Activated T-cell treated with anti-CD3 and anti-CD28 coated beads for 48 hours (primary cell): ENCODE measurements around the gene DTNBP1.

Experiments
- DNase-seq: peaks from one replicate; pipeline ENCODE4 v3.0.0-alpha.2; 2020; ENCODE audit warnings: low read depth

The DTNBP1 gene

DNA sequence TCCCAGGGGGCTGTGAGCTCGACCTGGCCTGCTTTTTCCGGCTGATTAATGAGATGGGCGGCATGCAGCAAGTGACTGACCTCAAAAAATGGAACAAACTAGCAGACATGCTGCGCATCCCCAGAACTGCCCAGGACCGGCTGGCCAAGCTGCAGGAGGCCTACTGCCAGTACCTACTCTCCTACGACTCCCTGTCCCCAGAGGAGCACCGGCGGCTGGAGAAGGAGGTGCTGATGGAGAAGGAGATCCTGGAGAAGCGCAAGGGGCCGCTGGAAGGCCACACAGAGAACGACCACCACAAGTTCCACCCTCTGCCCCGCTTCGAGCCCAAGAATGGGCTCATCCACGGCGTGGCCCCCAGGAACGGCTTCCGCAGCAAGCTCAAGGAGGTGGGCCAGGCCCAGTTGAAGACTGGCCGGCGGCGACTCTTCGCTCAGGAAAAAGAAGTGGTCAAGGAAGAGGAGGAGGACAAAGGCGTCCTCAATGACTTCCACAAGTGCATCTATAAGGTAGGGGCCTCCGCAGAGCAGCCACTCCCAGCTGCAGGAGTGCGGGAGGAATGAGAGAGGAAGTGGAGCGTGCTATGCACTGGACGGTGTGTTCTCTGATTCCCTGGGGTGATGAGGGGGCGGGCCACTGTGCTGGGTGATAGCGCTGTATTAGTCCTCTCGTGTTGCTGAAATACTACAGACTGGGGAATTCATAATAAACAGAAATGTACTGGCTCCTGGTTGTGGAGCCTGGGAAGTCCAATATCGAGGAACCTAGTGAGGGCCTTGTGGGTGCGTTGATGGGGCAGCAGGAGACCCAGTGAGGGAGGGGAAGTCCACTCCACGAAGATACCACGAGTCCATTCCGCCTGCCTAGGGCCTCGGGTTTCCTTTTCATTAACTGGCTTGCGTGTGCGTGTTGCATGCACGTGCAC lies 161.7 kb downstream of the DTNBP1 start:
- no peak for DNase-seq

DNA sequence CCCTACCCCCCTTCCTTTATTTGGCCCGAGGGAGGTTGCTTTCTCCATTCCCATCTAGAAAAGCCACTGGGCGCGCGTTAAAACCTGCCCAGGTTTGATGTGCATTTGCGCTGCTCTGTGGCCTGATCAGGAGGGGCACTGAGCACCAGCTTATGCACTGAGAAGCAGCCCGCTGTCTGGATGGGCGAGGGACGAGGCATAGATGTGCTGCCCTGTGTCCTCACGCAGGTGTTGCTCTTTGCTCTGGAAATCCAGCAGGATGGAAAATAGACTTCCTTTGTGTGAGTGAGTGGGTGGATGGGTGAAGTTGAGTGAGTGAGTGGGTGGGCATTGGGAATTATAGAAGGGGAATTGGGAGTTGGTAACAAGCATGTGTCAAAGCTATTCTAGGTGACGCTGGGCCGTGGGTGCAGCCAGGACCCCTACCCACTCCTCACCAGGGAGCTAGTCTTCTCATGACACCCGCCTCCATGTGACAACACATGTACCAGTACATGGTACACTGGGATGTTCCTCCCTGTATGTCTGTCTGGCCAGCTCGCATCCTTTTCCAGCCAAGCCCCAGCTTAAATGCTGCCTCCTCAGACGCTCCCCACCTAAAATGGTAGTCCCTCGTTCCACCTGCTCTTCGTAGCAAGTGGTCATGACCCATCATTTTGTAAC lies 162.6 kb downstream of the DTNBP1 start:
- DNase-seq = no peak

DNA sequence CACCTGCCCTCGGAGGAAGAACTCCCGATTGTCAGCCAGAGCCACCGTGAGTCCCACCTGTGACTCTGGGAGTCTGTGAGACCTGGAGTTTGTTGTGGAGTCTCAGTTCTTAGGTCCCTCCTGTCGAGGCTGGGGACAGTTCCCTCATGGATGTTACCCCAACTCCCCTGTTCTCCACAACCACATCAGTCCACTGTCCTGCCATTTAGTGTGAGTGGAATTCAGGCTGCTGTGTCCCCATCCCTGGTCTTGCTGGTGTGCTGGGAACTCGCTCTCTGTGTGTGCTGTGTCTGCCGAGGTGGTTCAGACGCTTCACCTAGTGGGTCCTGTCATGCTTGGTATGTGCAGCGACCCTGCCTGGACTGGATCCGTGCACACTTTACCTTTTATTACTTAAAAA lies 163.2 kb downstream of the DTNBP1 start:
- no peak for DNase-seq

DNA sequence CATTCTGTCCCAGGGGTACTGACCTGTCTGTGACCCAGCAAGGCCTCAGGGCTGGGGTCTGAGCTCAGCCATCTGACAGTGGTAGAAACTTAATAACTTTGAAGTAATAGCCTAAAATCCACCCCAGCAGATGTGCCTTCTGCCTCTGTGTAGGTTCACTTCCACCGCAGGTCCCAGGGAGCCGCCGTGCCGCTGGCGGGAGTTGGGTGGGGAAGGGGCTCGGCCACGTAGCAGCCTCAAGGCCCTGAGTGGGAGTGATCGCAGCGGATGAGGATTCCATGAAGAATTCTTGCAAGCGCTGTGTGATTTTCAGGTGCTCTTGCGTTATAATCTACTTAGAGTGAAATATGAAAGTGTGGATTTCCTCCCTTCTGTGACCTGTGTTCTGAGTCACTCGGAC lies 163.7 kb downstream of the DTNBP1 start:
- DNase-seq = no peak

DNA sequence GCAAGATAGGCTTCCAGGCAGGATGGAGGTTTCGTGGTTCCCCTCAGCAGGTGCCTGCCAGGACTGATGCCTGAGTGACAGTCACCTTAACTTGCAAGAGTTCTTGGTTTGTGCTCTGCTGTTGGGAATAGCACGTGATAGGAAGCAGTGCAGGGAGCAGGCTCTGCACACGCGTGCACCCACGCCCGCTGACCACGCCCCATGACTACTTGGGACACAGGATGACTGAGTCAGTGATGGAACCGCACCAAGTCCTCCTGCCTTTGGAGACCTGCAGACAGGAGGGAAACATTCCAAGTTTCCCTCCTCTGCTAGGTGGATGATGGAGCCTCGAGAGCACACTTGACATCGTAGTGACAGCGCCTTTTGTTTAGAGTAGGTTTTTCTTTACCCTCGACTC lies 164.2 kb downstream of the DTNBP1 start:
- no peak for DNase-seq

DNA sequence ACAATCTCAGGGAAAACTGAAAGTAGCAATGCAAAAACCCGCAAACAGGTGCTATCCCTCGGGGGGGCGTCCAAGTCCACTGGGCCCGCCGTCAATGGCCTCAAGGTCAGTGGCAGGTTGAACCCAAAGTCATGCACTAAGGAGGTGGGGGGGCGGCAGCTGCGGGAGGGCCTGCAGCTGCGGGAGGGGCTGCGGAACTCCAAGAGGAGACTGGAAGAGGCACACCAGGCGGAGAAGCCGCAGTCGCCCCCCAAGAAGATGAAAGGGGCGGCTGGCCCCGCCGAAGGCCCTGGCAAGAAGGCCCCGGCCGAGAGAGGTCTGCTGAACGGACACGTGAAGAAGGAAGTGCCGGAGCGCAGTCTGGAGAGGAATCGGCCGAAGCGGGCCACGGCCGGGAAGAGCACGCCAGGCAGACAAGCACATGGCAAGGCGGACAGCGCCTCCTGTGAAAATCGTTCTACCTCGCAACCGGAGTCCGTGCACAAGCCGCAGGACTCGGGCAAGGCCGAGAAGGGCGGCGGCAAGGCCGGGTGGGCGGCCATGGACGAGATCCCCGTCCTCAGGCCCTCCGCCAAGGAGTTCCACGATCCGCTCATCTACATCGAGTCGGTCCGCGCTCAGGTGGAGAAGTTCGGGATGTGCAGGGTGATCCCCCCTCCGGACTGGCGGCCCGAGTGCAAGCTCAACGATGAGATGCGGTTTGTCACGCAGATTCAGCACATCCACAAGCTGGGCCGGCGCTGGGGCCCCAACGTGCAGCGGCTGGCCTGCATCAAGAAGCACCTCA lies 166.3 kb downstream of the DTNBP1 start:
- DNase-seq = no peak

DNA sequence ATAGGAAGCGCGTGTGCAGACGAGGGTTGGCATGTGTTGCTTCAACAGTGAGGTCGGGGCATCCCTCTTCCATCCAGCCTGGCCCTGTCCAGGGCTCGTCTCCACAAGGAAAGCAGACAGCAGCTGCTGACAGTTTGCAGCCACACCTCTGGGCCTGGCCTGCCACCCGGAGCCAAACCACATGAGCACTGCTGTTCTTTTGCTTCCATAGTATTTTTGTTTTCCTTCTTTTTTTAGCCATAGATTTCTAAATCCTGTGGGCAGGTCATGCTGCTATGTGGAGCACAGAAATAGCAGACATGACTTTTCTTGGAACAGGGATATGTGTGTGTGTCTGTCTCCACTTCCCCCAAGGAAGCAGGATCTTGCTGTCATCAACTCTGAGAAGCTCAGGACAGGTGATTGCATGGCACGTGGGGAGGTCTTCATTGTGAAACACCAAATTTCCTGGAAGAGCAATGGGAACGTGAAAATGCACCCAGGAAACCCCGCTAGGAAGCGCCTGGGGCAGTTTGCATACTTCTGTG lies 167.4 kb downstream of the DTNBP1 start:
- no peak for DNase-seq

DNA sequence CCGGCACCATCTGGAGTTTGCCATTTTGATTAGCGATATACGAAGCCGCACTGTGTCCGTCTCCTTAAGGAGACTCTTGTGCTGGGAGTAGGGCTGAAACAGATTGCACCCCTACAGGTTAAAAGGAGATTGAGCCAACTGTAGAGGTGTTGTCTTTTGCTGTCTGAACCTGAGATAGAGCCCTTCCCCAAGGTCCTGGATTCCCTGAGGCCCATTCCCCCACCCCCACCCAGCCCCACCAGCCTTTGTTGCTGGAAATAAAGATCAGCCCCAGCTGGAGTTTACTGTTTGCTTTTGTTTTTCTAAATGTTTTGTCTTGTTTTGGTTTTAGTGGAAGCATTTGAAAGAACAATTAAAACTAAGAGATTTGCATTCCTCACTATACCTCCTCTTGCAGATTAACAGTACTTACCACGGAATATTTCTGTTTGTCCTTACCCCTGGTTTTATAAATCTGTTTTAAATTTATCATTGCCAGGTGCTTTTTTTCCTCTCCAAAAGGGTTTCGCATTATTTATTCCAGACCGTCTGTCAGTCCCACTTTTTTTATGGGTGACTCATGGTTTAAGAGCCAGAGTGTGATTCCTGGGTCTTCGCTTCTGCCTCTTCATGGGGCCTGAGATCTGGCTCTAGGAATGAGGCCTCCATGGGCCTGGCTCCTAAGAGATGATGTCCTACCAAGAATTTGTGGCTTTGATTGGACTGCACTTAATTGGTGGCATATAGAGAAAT lies 169.2 kb downstream of the DTNBP1 start:
- no peak for DNase-seq

DNA sequence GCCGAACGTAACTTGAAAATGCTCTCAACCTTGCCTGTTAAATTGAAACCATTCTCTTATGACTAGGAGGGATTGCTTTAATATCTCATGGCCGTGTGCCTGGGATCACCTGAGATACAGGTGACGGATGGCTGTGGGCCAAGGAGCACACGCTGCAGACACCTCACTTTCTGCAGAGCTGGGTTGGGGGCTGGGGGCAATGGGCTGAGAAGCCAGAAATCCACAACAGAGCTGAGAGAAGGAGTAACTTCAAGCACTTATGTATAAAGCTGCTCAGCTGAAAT lies 170.9 kb downstream of the DTNBP1 start:
- no peak for DNase-seq

DNA sequence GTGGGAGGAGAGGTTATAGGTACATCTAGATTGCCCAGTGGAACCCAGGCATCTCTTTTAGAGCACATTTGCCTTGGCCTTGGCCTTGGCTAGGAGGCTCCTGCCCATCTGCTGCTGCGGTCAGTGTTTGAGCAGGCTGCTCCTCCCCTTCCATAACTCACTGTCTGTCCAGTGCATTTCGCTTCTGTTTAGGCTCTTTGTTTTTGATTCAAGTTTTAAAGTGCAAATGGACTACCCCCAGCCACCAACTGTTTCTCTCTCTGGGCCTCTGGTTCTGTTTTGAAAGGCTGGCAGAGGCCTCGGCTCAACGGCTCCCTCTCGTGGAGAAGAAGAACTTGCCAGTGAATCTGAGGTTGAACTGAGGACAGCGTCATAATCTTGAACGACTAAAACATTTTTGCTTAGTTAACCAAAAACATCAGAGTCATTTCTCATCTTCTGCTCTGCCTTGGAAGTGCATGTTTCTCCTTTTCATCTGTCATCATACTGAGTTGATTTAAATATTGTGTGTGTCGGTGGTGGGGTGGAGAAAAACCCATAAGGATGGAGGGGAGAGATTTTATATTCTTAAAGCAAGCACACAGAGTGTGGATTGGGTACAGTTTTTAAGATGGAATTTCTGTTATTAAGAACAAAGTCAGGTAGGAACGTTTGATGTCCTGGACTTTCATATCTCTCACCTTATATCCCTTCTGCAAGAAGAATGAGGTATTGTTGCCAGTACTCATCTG lies 171.4 kb downstream of the DTNBP1 start:
- DNase-seq = peak; percentile 61

DNA sequence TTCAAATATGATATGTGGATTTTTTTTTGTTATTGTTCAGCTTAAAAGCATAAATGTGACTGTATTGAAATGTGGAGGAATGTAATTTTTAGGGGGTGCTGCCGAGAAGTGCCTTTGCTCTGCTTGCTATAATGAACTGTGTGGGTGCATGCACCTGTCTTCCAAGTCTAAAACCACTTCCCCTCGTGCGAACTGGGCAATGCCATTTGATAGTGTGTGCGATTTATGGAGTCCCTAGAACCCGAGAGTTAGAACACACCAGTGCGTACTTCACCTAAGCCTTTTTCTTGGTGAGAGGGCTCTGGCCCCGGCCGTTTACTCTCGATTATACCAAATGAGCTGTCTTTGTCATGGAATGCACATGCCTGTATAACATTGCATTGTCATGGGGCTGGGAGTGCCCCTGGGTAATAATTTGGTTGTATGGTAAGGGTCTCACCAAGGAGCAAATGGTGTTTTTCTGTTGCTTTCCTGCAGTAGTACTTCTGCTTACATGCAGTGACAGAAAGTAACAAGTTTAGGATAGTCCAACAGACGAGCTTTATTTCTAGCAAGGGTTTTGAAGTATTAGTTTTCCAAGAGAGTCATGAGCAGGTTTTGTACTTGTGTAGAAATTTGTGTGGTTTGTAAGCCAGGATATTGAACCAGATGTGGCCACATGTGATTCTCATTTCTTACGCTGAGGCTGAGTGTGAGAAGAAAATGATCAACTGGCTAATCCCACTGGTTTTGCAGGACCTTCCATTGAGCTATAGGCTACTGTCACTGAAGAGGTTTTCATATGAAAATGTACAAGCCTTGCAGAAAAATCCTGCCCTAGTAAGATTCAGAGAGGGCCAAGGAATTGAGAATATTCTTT lies 172.4 kb downstream of the DTNBP1 start:
- no peak for DNase-seq

DNA sequence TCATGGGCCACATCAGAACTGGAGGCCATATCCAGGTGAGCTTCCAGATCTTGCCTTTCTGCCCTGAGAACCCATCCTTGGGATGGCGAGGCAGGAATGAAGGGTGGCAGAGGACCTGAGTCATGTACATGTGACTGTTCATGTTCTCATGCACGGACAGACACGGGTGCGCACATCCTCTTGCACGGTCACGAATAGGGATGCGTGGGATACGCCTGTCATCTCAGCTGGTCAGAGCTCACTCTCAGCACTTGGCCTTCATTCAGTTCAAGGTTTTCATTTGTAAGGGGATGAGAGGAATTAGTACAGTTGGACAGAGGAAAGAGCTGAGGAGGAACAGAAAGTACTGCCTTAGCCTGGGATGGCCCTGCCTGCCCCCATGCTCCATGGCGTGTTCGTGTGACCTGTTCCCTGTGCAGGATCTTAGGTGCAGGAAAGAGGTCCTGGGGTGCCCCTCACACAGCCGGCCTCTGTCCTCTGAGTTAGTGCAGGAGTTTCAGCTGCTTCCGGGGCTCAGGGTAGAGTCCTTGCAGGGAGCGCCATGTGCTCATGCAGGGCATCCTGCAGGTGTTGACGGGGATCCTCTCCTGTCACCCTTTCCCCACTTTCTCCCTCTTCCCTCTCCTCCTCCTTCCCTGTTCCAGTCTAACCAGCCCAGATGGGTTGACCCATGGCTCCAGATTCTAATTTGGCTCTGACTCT lies 173.4 kb downstream of the DTNBP1 start:
- no peak for DNase-seq

DNA sequence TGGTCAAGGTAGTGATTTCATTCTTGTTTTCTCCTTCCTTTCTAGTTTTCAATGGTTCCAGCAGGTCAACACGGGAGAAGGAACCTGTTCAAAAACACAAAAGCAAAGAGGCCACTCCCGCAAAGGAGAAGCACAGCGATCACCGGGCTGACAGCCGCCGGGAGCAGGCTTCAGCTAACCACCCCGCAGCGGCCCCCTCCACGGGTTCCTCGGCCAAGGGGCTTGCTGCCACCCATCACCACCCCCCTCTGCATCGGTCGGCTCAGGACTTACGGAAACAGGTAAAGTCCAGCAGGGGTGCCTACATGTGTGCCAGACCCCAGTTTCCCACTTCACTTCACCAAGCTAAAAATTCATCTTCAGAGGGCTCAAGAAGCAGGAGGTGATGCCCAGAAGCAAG lies 175.6 kb downstream of the DTNBP1 start:
- DNase-seq = no peak

DNA sequence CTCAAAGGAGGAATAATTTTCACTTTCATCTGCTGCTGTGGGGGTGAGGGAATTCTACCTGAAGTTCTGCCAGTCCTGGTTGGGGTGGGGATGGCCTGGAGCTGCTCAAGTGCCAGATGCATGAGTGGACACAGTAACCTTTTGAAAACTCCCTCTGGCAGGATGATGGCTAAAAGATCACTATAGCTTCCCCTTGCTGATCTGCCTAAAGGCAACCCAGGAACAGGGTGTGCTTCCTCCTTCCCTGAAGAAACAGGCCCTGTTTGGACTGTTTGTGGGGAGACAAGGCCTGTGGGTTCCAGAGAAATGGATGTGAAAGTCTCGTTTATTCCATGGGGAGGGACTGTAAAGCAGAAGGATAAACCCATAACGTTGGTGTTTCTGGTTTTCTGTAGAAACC lies 176.9 kb downstream of the DTNBP1 start:
- DNase-seq = no peak

DNA sequence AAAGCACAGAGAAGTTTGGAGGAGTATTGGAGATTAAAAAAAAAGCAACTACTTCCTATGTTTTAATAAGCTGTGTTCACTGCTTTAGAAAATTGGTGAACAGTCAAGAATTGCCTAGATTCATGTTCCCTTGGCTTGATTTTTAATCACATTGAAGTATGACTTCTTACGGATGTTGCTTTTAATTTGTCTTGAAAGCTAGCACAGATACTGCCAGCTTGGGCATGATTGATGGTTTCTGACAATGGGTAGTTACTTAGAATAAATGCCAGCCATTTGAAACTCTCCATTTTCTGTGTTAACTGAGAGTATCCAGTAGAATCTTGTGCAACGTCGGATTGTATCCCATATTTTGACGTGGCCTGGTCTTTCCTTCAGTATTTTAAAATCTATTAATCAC lies 178.0 kb downstream of the DTNBP1 start:
- DNase-seq = no peak

DNA sequence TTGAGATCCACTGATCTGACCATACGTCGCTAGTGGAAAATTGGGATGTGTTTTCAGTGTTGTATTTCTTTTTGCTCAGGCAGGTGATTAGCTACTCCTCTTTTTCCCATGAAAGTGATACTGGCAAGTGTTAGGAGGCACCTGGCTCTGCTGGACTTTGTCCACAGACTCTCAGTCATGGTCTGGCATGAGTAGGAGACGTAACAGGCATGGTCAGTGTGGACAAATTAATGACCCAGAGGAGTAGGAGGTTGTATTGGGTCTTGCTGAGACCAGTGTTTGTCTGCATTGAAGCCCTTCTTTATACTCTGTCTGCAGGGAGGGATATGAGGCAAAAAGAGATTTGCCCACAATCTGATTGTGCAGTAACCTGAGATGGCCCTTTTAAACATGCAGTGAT lies 178.7 kb downstream of the DTNBP1 start:
- no peak for DNase-seq

DNA sequence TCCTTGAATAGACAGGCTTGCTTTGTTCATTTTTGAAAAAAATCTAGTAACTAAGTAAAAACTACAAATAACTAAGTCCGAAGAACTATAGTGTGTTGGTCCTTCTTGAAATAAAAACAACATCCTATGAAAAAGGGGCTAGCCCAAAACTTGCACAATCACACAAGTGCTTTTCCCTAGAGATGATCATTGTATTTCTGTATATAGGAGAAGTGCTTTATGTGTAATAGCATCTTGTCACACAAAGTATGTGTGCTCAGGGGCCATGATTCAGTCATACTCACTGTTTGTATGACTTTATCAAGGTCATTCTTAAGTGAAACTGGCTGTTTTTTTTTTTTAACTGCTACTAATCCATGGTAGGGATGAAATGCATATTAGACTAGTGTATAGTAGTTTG lies 179.8 kb downstream of the DTNBP1 start:
- no peak for DNase-seq

DNA sequence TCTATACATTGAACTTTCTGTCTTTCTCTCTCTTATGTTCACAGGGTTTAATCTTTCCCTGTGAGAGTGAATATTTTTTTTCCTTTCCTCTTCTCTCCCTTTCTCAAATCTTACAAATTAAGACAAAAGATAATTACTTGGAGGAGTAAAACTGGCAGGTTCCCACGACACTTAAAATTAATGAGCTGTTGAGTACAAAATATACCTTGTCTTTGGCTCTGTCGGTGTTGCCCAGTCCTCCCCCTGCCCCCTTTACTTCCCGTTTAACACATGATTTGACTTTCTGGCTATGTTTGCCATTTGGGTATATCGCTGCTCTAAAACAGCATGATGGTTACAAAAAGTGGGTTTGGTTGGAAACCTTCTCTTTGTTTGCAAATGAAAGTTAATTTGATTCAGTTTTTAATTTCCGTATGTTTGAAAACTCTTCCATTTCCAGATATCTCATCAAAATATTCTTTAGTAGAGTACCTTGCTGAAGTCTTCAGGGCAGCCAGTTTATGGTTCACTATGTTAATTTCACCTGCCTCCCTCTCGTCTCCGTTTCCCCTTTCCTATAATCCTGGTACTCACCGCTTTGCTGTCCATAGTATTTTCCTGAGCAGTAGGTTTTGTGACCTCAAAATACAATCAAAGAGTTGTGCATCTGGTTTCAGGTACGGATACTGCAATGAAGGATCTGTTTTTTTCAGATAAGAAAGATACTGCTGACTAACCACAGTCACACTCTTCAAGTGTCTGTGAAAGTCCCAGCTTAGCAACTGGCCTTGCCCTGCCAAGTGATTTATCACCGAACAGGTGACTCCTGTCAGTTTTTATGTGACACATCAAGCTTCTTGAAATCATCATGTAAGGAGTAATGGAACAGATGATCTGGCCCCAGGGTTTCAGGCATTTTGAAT lies 181.2 kb downstream of the DTNBP1 start:
- no peak for DNase-seq

DNA sequence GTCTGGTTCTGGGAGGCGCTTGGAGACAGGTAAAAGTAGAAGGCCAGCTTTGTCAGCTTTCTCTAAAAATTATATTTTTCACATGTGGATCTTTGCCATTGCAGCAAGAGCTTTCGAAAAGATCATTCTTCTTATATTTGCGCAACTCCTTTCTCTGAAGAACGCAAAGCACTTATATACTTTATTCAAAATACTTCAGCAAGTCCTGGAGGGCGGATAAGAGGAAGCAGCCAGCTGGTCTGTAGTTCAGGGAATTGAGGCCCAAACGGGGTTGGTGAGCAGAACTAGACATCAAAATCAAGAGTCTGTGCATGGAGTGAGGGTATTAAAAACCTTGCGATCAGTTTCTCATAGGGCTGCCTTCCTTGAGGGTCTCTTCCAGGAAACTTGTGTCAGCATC lies 182.3 kb downstream of the DTNBP1 start:
- no peak for DNase-seq
